Transverse colon (tissue), 4 donors: ENCODE results near the gene KRTAP12-3. TPM values are rescaled to one million over a fixed set of nuclear protein-coding genes. Genes with fewer than 3 reads are reported as not detected.

Source experiments
- DNase-seq: peaks from one replicate; pipeline ENCODE4 v3.0.0-alpha.2; 2019
- H3K27ac ChIP-seq, 4 donors: fragments of 200-600 bp; sonication (generic); 2 replicates each; pipeline ENCODE4 v1.5.1; 2016 to 2018; ENCODE audit warnings: inconsistent platforms in 4 of 4
- H3K27me3 ChIP-seq: fragments of 200-600 bp; sonication (generic); 2 replicates; pipeline ENCODE4 v1.5.1; 2017; ENCODE audit warnings: inconsistent platforms
- H3K36me3 ChIP-seq, 4 donors: fragments of 200-600 bp; sonication (generic); 2 replicates each; pipeline ENCODE4 v1.5.1; 2017 to 2019; ENCODE audit warnings: inconsistent platforms in 4 of 4
- H3K4me1 ChIP-seq, 4 donors: fragments of 200-600 bp; sonication (generic); 2 replicates each; pipeline ENCODE4 v1.5.1; 2017 to 2020; ENCODE audit warnings: inconsistent platforms in 4 of 4
- H3K4me3 ChIP-seq, 4 donors: fragments of 200-600 bp; sonication (generic); 1 replicate in 1 of 4; 2 replicates in 3 of 4; pipeline versions ENCODE4 v1.5.1 to v1.6.1; 2017 to 2019; ENCODE audit warnings: inconsistent platforms in 4 of 4
- H3K9me3 ChIP-seq, 2 donors: fragments of 200-600 bp; sonication (generic); 2 replicates each; pipeline ENCODE4 v1.5.1; 2017 to 2019; ENCODE audit warnings: inconsistent platforms in 2 of 2
- CTCF ChIP-seq, 5 experiments: fragments of 200-600 bp in 3 of 5; fragments of 450-650 bp in 2 of 5; sonication (generic) in 3 of 5; IDR thresholded peaks; 1 replicate in 2 of 5; 2 replicates in 3 of 5; pipeline ENCODE4 v1.5.1; 2016 to 2017; ENCODE audit warnings: antibody characterized with exemption in 5 of 5, inconsistent platforms in 3 of 5, mild to moderate bottlenecking in 2 of 5, moderate library complexity in 1 of 5
- EP300 ChIP-seq: sonication (generic); formaldehyde crosslinking; IDR thresholded peaks from one replicate; pipeline ENCODE4 v1.6.1; 2017; ENCODE audit warnings: antibody characterized with exemption, low read depth
- POLR2A ChIP-seq: fragments of 450-650 bp; IDR thresholded peaks from one replicate; pipeline ENCODE4 v1.6.1; 2016; ENCODE audit warnings: antibody characterized with exemption, mild to moderate bottlenecking, moderate library complexity
- POLR2AphosphoS5 ChIP-seq, 3 donors: sonication (generic); formaldehyde crosslinking; IDR thresholded peaks; one replicate each; pipeline ENCODE4 v1.6.1; 2016; ENCODE audit warnings: antibody characterized with exemption in 3 of 3
- WGBS, 2 donors: methylation state at CpG; one replicate each; pipeline ENCODE4 v1.1.5; 2018; ENCODE audit warnings: low coverage in 1 of 2; 5-methylcytosine and 5-hydroxymethylcytosine counted together
- in situ Hi-C, 4 donors: fragments of 200-750 bp; cut with MboI; loops; one replicate each; pipeline versions ENCODE4 v1.15.0 to v1.15.1; 2017; ENCODE audit warnings: low sequenced_read_pairs in 3 of 4, low pct_ligation_motif_present in 1 of 4, low pct_unique_long_range_greater_than_20kb in 1 of 4
- intact Hi-C: fragments of 100-400 bp; cut with DNase I; formaldehyde crosslinking; loops from one replicate; pipeline ENCODE4 v1.15.1; 2023; ENCODE audit warnings: low total_unique reads
- total RNA-seq, 4 donors: library from RNA; depleted of rRNA; stranded (reverse); fragments of >200 nt; gene quantifications; one replicate each; pipeline ENCODE4 v1.1.0, GENCODE V29; 2016

KRTAP12-3 gene
- total RNA-seq, 4 donors from 2014 or later, result not detected

GRCh38 chr21:44703731-44704635, 46.3 kb downstream of the KRTAP12-3 start:
- TF ChIP-seq CTCF (IDR thresholded peaks at IDR 0.05) (no peak), EP300 (no peak), POLR2A (no peak), POLR2AphosphoS5 (IDR thresholded peaks at IDR 0.05) (no peak)
- DNase-seq, result no peak
- Histone ChIP-seq H3K4me3 (no peak overlapping the region), H3K27me3 (peaks cover 86% of the 10 kb centered on the region), H3K4me1 (no peaks in the 10 kb centered on the region), H3K27ac (no peak overlapping the region), H3K36me3 (no peaks in the 10 kb centered on the region), H3K9me3 (no peaks in the 10 kb centered on the region)
- 57% methylated on average over 13 of the region's 13 CpGs; no CpG with 5 or more reads in 1 of the 2 donors for WGBS, 2 donors
- in situ Hi-C loops, result no loop called here
- intact Hi-C loops, result no loop called here

- no peak for DNase-seq
- Histone ChIP-seq H3K27ac (no peak overlapping the region), H3K27me3 (peaks cover 86% of the 10 kb centered on the region), H3K36me3 (no peaks in the 10 kb centered on the region), H3K4me1 (peaks cover 0 to 4% (median 0%) of the 10 kb centered on the region in 4 donors), H3K4me3 (no peak overlapping the region), H3K9me3 (no peaks in the 10 kb centered on the region)
- in situ Hi-C loops (no loop called here), intact Hi-C loops (no loop called here)
- TF ChIP-seq CTCF (IDR thresholded peaks at IDR 0.05) (no peak), EP300 (no peak), POLR2AphosphoS5 (IDR thresholded peaks at IDR 0.05) (no peak), POLR2A (no peak)
- 39% methylated on average over 13 of the region's 13 CpGs; no CpG with 5 or more reads in 1 of the 2 donors for WGBS, 2 donors
Measured at GRCh38 chr21:44704636-44705001, 46.9 kb downstream of the KRTAP12-3 start.

GRCh38 chr21:44706026-44706705, 48.4 kb downstream of the KRTAP12-3 start:
- no peak for DNase-seq
- Histone ChIP-seq H3K27ac (no peak overlapping the region), H3K4me3 (no peak overlapping the region), H3K9me3 (no peaks in the 10 kb centered on the region), H3K36me3 (no peaks in the 10 kb centered on the region), H3K4me1 (peaks cover 0 to 4% (median 0%) of the 10 kb centered on the region in 4 donors), H3K27me3 (peaks cover 86% of the 10 kb centered on the region)
- intact Hi-C loops (no loop called here), in situ Hi-C loops (no loop called here)
- 9 to 40% methylated on average over 7 to 54 of the region's 54 CpGs for WGBS, 2 donors
- TF ChIP-seq POLR2A (no peak), POLR2AphosphoS5 (IDR thresholded peaks at IDR 0.05) (no peak), EP300 (no peak), CTCF (IDR thresholded peaks at IDR 0.05) (no peak)
